SK-N-SH (cell line): ENCODE results near the gene EIF4G1. TPM values are rescaled to one million over a fixed set of nuclear protein-coding genes. Genes with fewer than 3 reads are reported as not detected.

ENCODE experiments used
- CTCF ChIA-PET: fragments of 300-600, 350-600 bp; formaldehyde crosslinking; extraction: SDS; loops from one replicate; lab custom pipeline; 2021; lab: Yijun Ruan, JAX
- POLR2A ChIA-PET: fragments of 350-600 bp; sonication (Branson Sonifier 250); formaldehyde crosslinking; extraction: SDS; loops from one replicate; lab custom pipeline; 2020; ENCODE audit warnings: antibody characterized with exemption, inconsistent platforms; lab: Yijun Ruan, JAX
- DNase-seq: peaks from one replicate; pipeline ENCODE4 v3.0.0; 2012
- H2AFZ ChIP-seq: fragments of 200-600 bp; sonication (generic); 2 replicates; pipeline ENCODE4 v1.8.1; 2016; ENCODE audit warnings: antibody characterized with exemption, mild to moderate bottlenecking, low read depth
- H3F3A ChIP-seq: fragments of 200-600 bp; sonication (generic); replicated peaks from 2 replicates; pipeline ENCODE3; 2016; ENCODE audit warnings: antibody characterized with exemption, mild to moderate bottlenecking; ENCODE audit not compliant: insufficient read depth
- H3K27ac ChIP-seq, 2 experiments: fragments of 200-500 bp in 1 of 2; fragments of 200-600 bp in 1 of 2; sonication (Bioruptor generic) in 1 of 2; sonication (generic), shearing (Covaris generic) in 1 of 2; 2 replicates each; pipeline versions ENCODE4 v1.5.1 to v1.6.1; 2014 to 2016; ENCODE audit warnings: low read depth in 2 of 2, inconsistent platforms in 1 of 2, low read length in 1 of 2, mild to moderate bottlenecking in 1 of 2, mixed read lengths in 1 of 2
- H3K27me3 ChIP-seq: fragments of 200-600 bp; sonication (generic), shearing (Covaris generic); 2 replicates; pipeline ENCODE4 v1.6.1; 2016; ENCODE audit warnings: mixed run types; ENCODE audit not compliant: insufficient read depth
- H3K36me3 ChIP-seq, 2 experiments: fragments of 200-500 bp in 1 of 2; fragments of 200-600 bp in 1 of 2; sonication (Bioruptor generic) in 1 of 2; sonication (generic) in 1 of 2; replicated peaks in 1 of 2; 2 replicates each; pipeline versions ENCODE3 to v1.5.1; 2014 to 2016; ENCODE audit warnings: low read length in 1 of 2, mild to moderate bottlenecking in 1 of 2; ENCODE audit not compliant: insufficient read depth in 2 of 2, control insufficient read depth in 1 of 2
- H3K4me1 ChIP-seq, 2 experiments: fragments of 200-500 bp in 1 of 2; fragments of 200-600 bp in 1 of 2; sonication (Bioruptor generic) in 1 of 2; sonication (generic), shearing (Covaris generic) in 1 of 2; 2 replicates each; pipeline versions ENCODE4 v1.5.1 to v1.6.1; 2014 to 2016; ENCODE audit warnings: low read depth in 1 of 2, low read length in 1 of 2, mixed run types in 1 of 2; ENCODE audit not compliant: insufficient read depth in 2 of 2, control insufficient read depth in 1 of 2
- H3K4me2 ChIP-seq: fragments of 200-600 bp; sonication (generic), shearing (Covaris generic); 2 replicates; pipeline ENCODE4 v1.6.1; 2017; ENCODE audit warnings: mixed run types
- H3K4me3 ChIP-seq, 2 experiments: fragments of 200-500 bp in 1 of 2; fragments of 200-600 bp in 1 of 2; sonication (Bioruptor generic) in 1 of 2; sonication (generic), shearing (Covaris generic) in 1 of 2; 2 replicates each; pipeline versions ENCODE4 v1.5.1 to v1.8.1; 2014 to 2016; ENCODE audit warnings: low read depth in 2 of 2, inconsistent platforms in 1 of 2, low read length in 1 of 2, mild to moderate bottlenecking in 1 of 2, mixed read lengths in 1 of 2, moderate library complexity in 1 of 2
- H3K79me2 ChIP-seq: fragments of 200-600 bp; sonication (generic); 2 replicates; pipeline ENCODE4 v1.8.1; 2017; ENCODE audit warnings: mild to moderate bottlenecking; ENCODE audit not compliant: insufficient read depth
- H3K9ac ChIP-seq: fragments of 200-600 bp; sonication (generic); 2 replicates; pipeline ENCODE4 v1.6.1; 2017; ENCODE audit warnings: mixed run types
- H3K9me2 ChIP-seq: fragments of 200-600 bp; sonication (generic); 2 replicates; pipeline ENCODE4 v1.6.1; 2017; ENCODE audit warnings: mixed run types
- H3K9me3 ChIP-seq: fragments of 200-600 bp; sonication (generic); 2 replicates; pipeline ENCODE4 v1.6.1; 2017; ENCODE audit warnings: mixed run types, mild to moderate bottlenecking, moderate library complexity
- H4K20me1 ChIP-seq: fragments of 200-600 bp; sonication (generic); 2 replicates; pipeline ENCODE4 v1.6.1; 2017; ENCODE audit warnings: mild to moderate bottlenecking, mixed run types; ENCODE audit not compliant: insufficient read depth
- CHD2 ChIP-seq: fragments of 150-350 bp; IDR thresholded peaks from 2 replicates; pipeline ENCODE4 v1.6.1; 2018; ENCODE audit warnings: low read length; ENCODE audit not compliant: partially characterized antibody
- EP300 ChIP-seq, 2 experiments: IDR thresholded peaks; 2 replicates each; pipeline versions ENCODE4 v1.4.0 to v1.6.1; 2012; ENCODE audit warnings: borderline replicate concordance in 1 of 2, low read depth in 1 of 2, low read length in 1 of 2
- EZH2phosphoT487 ChIP-seq: fragments of 200-600 bp; sonication (generic); IDR thresholded peaks from 2 replicates; pipeline ENCODE4 v1.6.1; 2017; ENCODE audit warnings: low read depth, mixed run types, mild to moderate bottlenecking, antibody characterized with exemption, moderate library complexity, borderline replicate concordance
- FOXJ3 ChIP-seq: sonication (generic); formaldehyde crosslinking; IDR thresholded peaks from 2 replicates; pipeline ENCODE4 v1.5.1; 2020; ENCODE audit warnings: mild to moderate bottlenecking, missing genetic modification reagents
- GABPA ChIP-seq: IDR thresholded peaks from 2 replicates; pipeline ENCODE4 v1.4.0; 2012; ENCODE audit warnings: low read depth, mild to moderate bottlenecking
- JUND ChIP-seq: IDR thresholded peaks from 2 replicates; pipeline ENCODE4 v1.4.0; 2012
- MEF2A ChIP-seq: IDR thresholded peaks from 2 replicates; pipeline ENCODE4 v1.4.0; 2012; ENCODE audit warnings: low read depth, borderline replicate concordance
- MXI1 ChIP-seq: IDR thresholded peaks from 2 replicates; pipeline ENCODE4 v1.6.1; 2012; ENCODE audit warnings: mild to moderate bottlenecking, low read depth, low read length, improper control_type of control experiment
- POLR2AphosphoS5 ChIP-seq: IDR thresholded peaks from 2 replicates; pipeline ENCODE4 v1.6.1; 2012; ENCODE audit warnings: low read depth, low read length
- RAD21 ChIP-seq: IDR thresholded peaks from 2 replicates; pipeline ENCODE4 v1.6.1; 2012; ENCODE audit warnings: mild to moderate bottlenecking, low read length
- RCOR1 ChIP-seq: fragments of 150-350 bp; IDR thresholded peaks from 2 replicates; pipeline ENCODE4 v1.6.1; 2017; ENCODE audit warnings: antibody characterized with exemption, low read length
- SIN3A ChIP-seq: IDR thresholded peaks from 2 replicates; pipeline ENCODE4 v1.6.1; 2012; ENCODE audit warnings: low read depth, mild to moderate bottlenecking, low read length, moderate library complexity, borderline replicate concordance
- YY1 ChIP-seq: IDR thresholded peaks from 2 replicates; pipeline ENCODE4 v1.4.0; 2012; ENCODE audit warnings: low read depth, mild to moderate bottlenecking
- WGBS: methylation state at CpG from one replicate; pipeline ENCODE4 v1.1.6; 2017; ENCODE audit warnings: low lambda C conversion rate; 5-methylcytosine and 5-hydroxymethylcytosine counted together
- polyA plus RNA-seq, 3 experiments: library from polyadenylated mRNA; depleted of rRNA; stranded (reverse); fragments of >200 nt; gene quantifications; 2 replicates each; pipeline ENCODE4 v1.2.3, GENCODE V29; 2012
- TF ChIP-seq, protein P1 (sequence below): IDR thresholded peaks from 2 replicates; pipeline ENCODE4 v1.6.1; 2012; ENCODE audit warnings: mild to moderate bottlenecking, low read depth, low read length, moderate library complexity
- TF ChIP-seq, protein P2 (sequence below): IDR thresholded peaks from 2 replicates; pipeline ENCODE4 v1.4.0; 2012; ENCODE audit warnings: low read depth, borderline replicate concordance
- TF ChIP-seq, protein P3 (sequence below): IDR thresholded peaks from 2 replicates; pipeline ENCODE4 v1.4.0; 2012; ENCODE audit warnings: low read depth
- TF ChIP-seq, protein P4 (sequence below): IDR thresholded peaks from 2 replicates; pipeline ENCODE4; 2012
- TF ChIP-seq, protein P5 (sequence below): fragments of 200-600 bp; sonication (generic); IDR thresholded peaks from 2 replicates; pipeline ENCODE4 v1.6.1; 2017; ENCODE audit warnings: antibody characterized with exemption, mild to moderate bottlenecking, moderate library complexity

Gene EIF4G1
- polyA plus RNA-seq, 1 of the 3 experiments (the other 2 are of a cell fraction) = 262 TPM

DNA sequence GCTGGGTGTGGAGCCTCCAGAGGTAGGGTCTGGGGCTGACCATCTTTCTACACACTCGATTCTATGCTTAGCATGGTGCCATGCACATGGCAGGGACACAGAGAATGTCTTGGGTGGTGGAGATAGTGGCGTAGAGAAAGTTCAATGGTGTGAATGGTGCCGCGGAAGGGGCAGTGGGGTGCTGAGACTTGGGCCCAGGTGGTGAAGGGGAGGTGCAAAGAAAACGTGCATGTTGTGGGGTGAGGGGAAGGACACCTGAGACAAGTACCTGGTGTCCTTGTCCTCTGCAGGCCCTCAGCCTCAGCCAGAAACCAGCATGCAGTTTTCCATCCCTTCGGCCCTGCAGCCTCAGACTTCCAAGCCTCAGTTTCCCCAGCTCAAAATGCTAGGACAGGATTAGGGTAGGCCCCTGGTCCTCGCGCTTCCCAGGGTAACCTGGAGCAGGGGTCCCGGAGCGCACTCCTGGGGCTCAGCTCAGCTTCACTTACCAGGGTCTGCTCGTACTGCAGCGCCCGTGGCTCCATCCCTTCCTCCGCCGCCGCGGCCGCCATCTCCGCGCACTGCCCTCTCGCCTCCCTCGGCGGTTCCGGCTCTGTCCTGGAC is 46.6 kb downstream of the EIF4G1 start:
- Histone ChIP-seq H4K20me1 (peaks cover 15% of the 10 kb centered on the region; the same call in 1 of the 2 replicates), H3K4me2 (peak overlapping the region; percentile 92), H3K9ac (peak overlapping the region; percentile 99), H3K79me2 (peaks cover 45% of the 10 kb centered on the region), H2AFZ (peak overlapping the region; percentile 77), H3K36me3 (peaks cover 14 to 21% of the 10 kb centered on the region in 2 experiments), H3K9me3 (no peaks in the 10 kb centered on the region), H3K9me2 (no peaks in the 10 kb centered on the region), H3K4me1 (peaks cover 11 to 19% of the 10 kb centered on the region in 2 experiments; a peak in 2 of 4 replicates), H3F3A (peaks cover 10% of the 10 kb centered on the region), H3K4me3 (peak overlapping the region; percentile 91 to 96), H3K27ac (peak overlapping the region; percentile 46 to 97; a peak in 3 of 4 replicates), H3K27me3 (no peaks in the 10 kb centered on the region)
- TF ChIP-seq CHD2 = no peak
- TF ChIP-seq MEF2A = no peak
- peak; percentile 17; the same call in 1 of the 2 replicates for TF ChIP-seq MXI1
- 15% methylated on average over 12 of the region's 24 CpGs for WGBS
- POLR2A ChIA-PET = interaction anchor here (1.0 to 2.7 kb wide), 4 partner anchors 14 to 24 kb away, joined by 3 to 14 read pairs (median 10); partner anchors contain the start of gene FAM131A
- DNase-seq = no peak
- CTCF ChIA-PET = interaction anchor here (0.7 to 1.5 kb wide), 8 partner anchors 9 to 185 kb away, joined by 3 to 6 read pairs (median 3); no protein-coding TSS in a partner anchor

DNA sequence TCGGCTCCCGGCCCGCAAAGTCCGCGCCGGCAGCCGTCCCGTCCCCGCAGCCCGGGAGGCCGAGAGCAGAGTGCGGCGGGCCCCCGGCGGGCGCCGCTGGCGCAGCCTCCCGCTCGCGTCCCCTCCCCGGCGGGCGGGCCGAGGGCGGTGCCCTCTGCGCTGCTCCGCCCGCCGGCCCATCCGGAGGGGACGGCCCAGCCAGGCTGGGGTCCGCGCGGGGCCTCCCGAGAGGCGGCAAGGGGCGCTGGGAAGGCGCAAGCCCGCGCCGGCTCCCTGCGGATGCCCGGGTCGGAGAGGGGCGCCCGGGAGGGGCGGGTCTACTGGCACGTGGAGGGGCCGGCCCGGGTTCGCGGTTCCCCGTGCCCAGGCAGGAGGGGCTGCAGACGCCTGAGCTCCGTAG is 47.1 kb downstream of the EIF4G1 start, which contains the start of the genes CLCN2 and POLR2H:
Gene CLCN2, minus strand, starts transcription at position 74 of the 400 bp plus-strand sequence. CDS start 126 bp downstream, outside the sequence.
Gene POLR2H, plus strand, starts transcription at position 179 of the 400 bp plus-strand sequence. CDS start 1,783 bp downstream, outside the sequence.
- Histone ChIP-seq H3K27me3 (no peaks in the 10 kb centered on the region), H3K36me3 (peaks cover 17 to 22% of the 10 kb centered on the region in 2 experiments), H3K79me2 (peaks cover 46% of the 10 kb centered on the region), H3K27ac (peak within 1 kb of the TSS; percentile 97 to 99), H3F3A (peaks cover 15% of the 10 kb centered on the region), H3K4me1 (peaks cover 11 to 19% of the 10 kb centered on the region in 2 experiments; a peak in 2 of 4 replicates), H3K9me2 (no peaks in the 10 kb centered on the region), H3K9ac (peak within 1 kb of the TSS; percentile 99), H4K20me1 (peaks cover 15% of the 10 kb centered on the region; the same call in 1 of the 2 replicates), H3K9me3 (no peaks in the 10 kb centered on the region), H2AFZ (peak within 1 kb of the TSS; percentile 77), H3K4me2 (peak within 1 kb of the TSS; percentile 92), H3K4me3 (peak within 1 kb of the TSS; percentile 91 to 96)
- 3% methylated on average over 6 of the region's 56 CpGs for WGBS
- CTCF ChIA-PET = interaction anchor here (0.8 to 1.9 kb wide), 8 partner anchors 8 to 152 kb away, joined by 3 to 9 read pairs (median 3); no protein-coding TSS in a partner anchor
- peak; percentile 89 for DNase-seq
- POLR2A ChIA-PET = interaction anchor here (0.8 to 2.7 kb wide), 4 partner anchors 15 to 199 kb away, joined by 4 to 14 read pairs (median 10); partner anchors contain the start of gene FAM131A
- peak; percentile 73; the same call in 1 of the 2 replicates for TF ChIP-seq SIN3A
- TF ChIP-seq, protein P1, sequence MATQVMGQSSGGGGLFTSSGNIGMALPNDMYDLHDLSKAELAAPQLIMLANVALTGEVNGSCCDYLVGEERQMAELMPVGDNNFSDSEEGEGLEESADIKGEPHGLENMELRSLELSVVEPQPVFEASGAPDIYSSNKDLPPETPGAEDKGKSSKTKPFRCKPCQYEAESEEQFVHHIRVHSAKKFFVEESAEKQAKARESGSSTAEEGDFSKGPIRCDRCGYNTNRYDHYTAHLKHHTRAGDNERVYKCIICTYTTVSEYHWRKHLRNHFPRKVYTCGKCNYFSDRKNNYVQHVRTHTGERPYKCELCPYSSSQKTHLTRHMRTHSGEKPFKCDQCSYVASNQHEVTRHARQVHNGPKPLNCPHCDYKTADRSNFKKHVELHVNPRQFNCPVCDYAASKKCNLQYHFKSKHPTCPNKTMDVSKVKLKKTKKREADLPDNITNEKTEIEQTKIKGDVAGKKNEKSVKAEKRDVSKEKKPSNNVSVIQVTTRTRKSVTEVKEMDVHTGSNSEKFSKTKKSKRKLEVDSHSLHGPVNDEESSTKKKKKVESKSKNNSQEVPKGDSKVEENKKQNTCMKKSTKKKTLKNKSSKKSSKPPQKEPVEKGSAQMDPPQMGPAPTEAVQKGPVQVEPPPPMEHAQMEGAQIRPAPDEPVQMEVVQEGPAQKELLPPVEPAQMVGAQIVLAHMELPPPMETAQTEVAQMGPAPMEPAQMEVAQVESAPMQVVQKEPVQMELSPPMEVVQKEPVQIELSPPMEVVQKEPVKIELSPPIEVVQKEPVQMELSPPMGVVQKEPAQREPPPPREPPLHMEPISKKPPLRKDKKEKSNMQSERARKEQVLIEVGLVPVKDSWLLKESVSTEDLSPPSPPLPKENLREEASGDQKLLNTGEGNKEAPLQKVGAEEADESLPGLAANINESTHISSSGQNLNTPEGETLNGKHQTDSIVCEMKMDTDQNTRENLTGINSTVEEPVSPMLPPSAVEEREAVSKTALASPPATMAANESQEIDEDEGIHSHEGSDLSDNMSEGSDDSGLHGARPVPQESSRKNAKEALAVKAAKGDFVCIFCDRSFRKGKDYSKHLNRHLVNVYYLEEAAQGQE = peak; percentile 13; the same call in 1 of the 2 replicates
- TF ChIP-seq YY1 = no peak
- TF ChIP-seq MXI1 = peak; percentile 82
- TF ChIP-seq GABPA = no peak
- TF ChIP-seq EP300 (IDR thresholded peaks at IDR 0.05; ENCODE audit: borderline replicate concordance in 1 of 2, low read depth in 1 of 2, low read length in 1 of 2) = no peak
- no peak for TF ChIP-seq RCOR1
- TF ChIP-seq EZH2phosphoT487 = no peak
- TF ChIP-seq, protein P2, sequence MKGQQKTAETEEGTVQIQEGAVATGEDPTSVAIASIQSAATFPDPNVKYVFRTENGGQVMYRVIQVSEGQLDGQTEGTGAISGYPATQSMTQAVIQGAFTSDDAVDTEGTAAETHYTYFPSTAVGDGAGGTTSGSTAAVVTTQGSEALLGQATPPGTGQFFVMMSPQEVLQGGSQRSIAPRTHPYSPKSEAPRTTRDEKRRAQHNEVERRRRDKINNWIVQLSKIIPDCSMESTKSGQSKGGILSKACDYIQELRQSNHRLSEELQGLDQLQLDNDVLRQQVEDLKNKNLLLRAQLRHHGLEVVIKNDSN = no peak
- TF ChIP-seq RAD21 = no peak
- no peak for TF ChIP-seq FOXJ3 (CRISPR knock-in tag)
- TF ChIP-seq JUND = no peak
- TF ChIP-seq, protein P3, sequence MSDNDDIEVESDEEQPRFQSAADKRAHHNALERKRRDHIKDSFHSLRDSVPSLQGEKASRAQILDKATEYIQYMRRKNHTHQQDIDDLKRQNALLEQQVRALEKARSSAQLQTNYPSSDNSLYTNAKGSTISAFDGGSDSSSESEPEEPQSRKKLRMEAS = no peak
- no peak; the same call in 1 of the 2 replicates for TF ChIP-seq POLR2AphosphoS5
- TF ChIP-seq, protein P4, sequence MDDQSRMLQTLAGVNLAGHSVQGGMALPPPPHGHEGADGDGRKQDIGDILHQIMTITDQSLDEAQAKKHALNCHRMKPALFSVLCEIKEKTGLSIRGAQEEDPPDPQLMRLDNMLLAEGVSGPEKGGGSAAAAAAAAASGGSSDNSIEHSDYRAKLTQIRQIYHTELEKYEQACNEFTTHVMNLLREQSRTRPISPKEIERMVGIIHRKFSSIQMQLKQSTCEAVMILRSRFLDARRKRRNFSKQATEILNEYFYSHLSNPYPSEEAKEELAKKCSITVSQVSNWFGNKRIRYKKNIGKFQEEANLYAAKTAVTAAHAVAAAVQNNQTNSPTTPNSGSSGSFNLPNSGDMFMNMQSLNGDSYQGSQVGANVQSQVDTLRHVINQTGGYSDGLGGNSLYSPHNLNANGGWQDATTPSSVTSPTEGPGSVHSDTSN = no peak
- TF ChIP-seq, protein P5, sequence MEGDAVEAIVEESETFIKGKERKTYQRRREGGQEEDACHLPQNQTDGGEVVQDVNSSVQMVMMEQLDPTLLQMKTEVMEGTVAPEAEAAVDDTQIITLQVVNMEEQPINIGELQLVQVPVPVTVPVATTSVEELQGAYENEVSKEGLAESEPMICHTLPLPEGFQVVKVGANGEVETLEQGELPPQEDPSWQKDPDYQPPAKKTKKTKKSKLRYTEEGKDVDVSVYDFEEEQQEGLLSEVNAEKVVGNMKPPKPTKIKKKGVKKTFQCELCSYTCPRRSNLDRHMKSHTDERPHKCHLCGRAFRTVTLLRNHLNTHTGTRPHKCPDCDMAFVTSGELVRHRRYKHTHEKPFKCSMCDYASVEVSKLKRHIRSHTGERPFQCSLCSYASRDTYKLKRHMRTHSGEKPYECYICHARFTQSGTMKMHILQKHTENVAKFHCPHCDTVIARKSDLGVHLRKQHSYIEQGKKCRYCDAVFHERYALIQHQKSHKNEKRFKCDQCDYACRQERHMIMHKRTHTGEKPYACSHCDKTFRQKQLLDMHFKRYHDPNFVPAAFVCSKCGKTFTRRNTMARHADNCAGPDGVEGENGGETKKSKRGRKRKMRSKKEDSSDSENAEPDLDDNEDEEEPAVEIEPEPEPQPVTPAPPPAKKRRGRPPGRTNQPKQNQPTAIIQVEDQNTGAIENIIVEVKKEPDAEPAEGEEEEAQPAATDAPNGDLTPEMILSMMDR = no peak
- no peak for TF ChIP-seq CHD2
